Thyroid gland (tissue), 4 donors: ENCODE results near the gene KMT2B. TPM values are rescaled to one million over a fixed set of nuclear protein-coding genes. Genes with fewer than 3 reads are reported as not detected.
A peak's percentile ranks its signal among the peaks of the same experiment; 100 is the strongest.

Experiments used
- DNase-seq, 2 donors: peaks; one replicate each; pipeline ENCODE4 v3.0.0-alpha.2; 2019
- H3K27ac ChIP-seq, 3 donors: fragments of 200-600 bp; sonication (generic); 1 replicate in 2 of 3; 2 replicates in 1 of 3; pipeline ENCODE4 v1.5.1; 2016 to 2019; ENCODE audit warnings: mild to moderate bottlenecking in 1 of 3, moderate library complexity in 1 of 3
- H3K27me3 ChIP-seq: fragments of 200-600 bp; sonication (generic); one replicate; pipeline ENCODE4 v1.5.1; 2019
- H3K36me3 ChIP-seq, 2 donors: fragments of 200-600 bp; sonication (generic); one replicate each; pipeline ENCODE4 v1.5.1; 2016 to 2019
- H3K4me1 ChIP-seq, 2 donors: fragments of 200-600 bp; sonication (generic); one replicate each; pipeline ENCODE4 v1.5.1; 2017 to 2019
- H3K4me3 ChIP-seq, 3 donors: fragments of 200-600 bp; sonication (generic); replicated peaks in 1 of 3; 1 replicate in 2 of 3; 2 replicates in 1 of 3; pipeline ENCODE4 v1.5.1; 2016; ENCODE audit warnings: mild to moderate bottlenecking in 1 of 3
- H3K9me3 ChIP-seq: fragments of 200-600 bp; sonication (generic); one replicate; pipeline ENCODE4 v1.5.1; 2017
- POLR2A ChIP-seq, 2 donors: fragments of 450-650 bp; IDR thresholded peaks; one replicate each; pipeline ENCODE4 v1.6.1; 2017; ENCODE audit warnings: antibody characterized with exemption in 2 of 2, mild to moderate bottlenecking in 2 of 2, moderate library complexity in 1 of 2
- WGBS, 2 donors: methylation state at CpG; one replicate each; pipeline ENCODE4 v1.1.5; 2017; 5-methylcytosine and 5-hydroxymethylcytosine counted together
- intact Hi-C: fragments of 100-400 bp; cut with DNase I; formaldehyde crosslinking; loops from one replicate; pipeline ENCODE4 v1.15.1; 2023
- total RNA-seq, 4 donors: library from RNA; depleted of rRNA; stranded (reverse); fragments of >200 nt; gene quantifications; one replicate each; pipeline ENCODE4 v1.2.3, GENCODE V29; 2016
- TF ChIP-seq, protein P1 (sequence below), 6 experiments: fragments of 200-600 bp in 3 of 6; fragments of 450-650 bp in 3 of 6; sonication (generic) in 3 of 6; IDR thresholded peaks; one replicate each; pipeline ENCODE4 v1.5.1; 2016 to 2019; ENCODE audit warnings: antibody characterized with exemption in 6 of 6, mild to moderate bottlenecking in 2 of 6, inconsistent platforms in 1 of 6, moderate library complexity in 1 of 6

The KMT2B gene
- total RNA-seq, 4 donors from 2014 or later: 12.4 to 29.4 (median 19.7) TPM

GRCh38 chr19:35740423-35741202, 22.8 kb downstream of the KMT2B start:
- Histone ChIP-seq H3K4me3 (peak overlapping the region in 2 of 3 donors; percentile 45 to 73), H3K4me1 (peaks cover 20 to 24% of the 10 kb centered on the region in 2 donors), H3K27ac (peak overlapping the region; percentile 25 to 48 (median 29)), H3K36me3 (peaks cover 21 to 27% of the 10 kb centered on the region in 2 donors), H3K27me3 (no peaks in the 10 kb centered on the region), H3K9me3 (no peaks in the 10 kb centered on the region)
- intact Hi-C loops: no loop called here
- DNase-seq: peak; percentile 99
- TF ChIP-seq, protein P1, sequence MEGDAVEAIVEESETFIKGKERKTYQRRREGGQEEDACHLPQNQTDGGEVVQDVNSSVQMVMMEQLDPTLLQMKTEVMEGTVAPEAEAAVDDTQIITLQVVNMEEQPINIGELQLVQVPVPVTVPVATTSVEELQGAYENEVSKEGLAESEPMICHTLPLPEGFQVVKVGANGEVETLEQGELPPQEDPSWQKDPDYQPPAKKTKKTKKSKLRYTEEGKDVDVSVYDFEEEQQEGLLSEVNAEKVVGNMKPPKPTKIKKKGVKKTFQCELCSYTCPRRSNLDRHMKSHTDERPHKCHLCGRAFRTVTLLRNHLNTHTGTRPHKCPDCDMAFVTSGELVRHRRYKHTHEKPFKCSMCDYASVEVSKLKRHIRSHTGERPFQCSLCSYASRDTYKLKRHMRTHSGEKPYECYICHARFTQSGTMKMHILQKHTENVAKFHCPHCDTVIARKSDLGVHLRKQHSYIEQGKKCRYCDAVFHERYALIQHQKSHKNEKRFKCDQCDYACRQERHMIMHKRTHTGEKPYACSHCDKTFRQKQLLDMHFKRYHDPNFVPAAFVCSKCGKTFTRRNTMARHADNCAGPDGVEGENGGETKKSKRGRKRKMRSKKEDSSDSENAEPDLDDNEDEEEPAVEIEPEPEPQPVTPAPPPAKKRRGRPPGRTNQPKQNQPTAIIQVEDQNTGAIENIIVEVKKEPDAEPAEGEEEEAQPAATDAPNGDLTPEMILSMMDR (IDR thresholded peaks at IDR 0.05): no peak
- TF ChIP-seq POLR2A (IDR thresholded peaks at IDR 0.05): no peak
- 1 to 2% methylated on average over 27 to 47 of the region's 63 CpGs for WGBS, 2 donors

DNA sequence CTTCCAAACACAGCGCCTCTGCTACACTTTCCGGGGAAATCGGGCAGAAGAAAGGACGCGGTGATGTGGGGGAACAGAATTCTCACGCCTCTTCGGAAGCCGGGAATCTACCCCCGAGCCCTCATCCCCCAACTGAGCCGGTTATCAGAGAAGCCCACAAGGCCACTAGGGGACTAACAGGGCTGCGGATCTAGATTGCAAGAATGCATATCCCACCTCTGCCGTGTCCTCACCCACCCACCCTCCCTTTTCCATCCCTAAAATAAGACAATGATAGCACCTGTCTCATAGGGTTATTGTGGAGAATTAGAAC, 23.4 kb downstream of the KMT2B start:
- Histone ChIP-seq H3K36me3 (peaks cover 18 to 26% of the 10 kb centered on the region in 2 donors), H3K4me1 (peaks cover 24 to 28% of the 10 kb centered on the region in 2 donors), H3K9me3 (no peaks in the 10 kb centered on the region), H3K27ac (peak overlapping the region in 2 of 3 donors; percentile 25 to 46), H3K4me3 (peak overlapping the region in 1 of 3 donors; percentile 45), H3K27me3 (no peaks in the 10 kb centered on the region)
- TF ChIP-seq POLR2A (IDR thresholded peaks at IDR 0.05): no peak
- TF ChIP-seq, protein P1 (IDR thresholded peaks at IDR 0.05): no peak
- intact Hi-C loops: no loop called here
- DNase-seq: no peak
- WGBS, 2 donors: 9 to 10% methylated on average over 12 of the region's 12 CpGs

- Histone ChIP-seq H3K27me3 (no peaks in the 10 kb centered on the region), H3K36me3 (peaks cover 12 to 17% of the 10 kb centered on the region in 2 donors), H3K27ac (no peak within 1 kb of the TSS), H3K4me3 (no peak within 1 kb of the TSS), H3K9me3 (no peaks in the 10 kb centered on the region), H3K4me1 (peaks cover 29 to 36% of the 10 kb centered on the region in 2 donors)
- DNase-seq: peak in 1 of 2 donors; percentile 9
- intact Hi-C loops: no loop called here
- TF ChIP-seq POLR2A (IDR thresholded peaks at IDR 0.05): no peak
- 75 to 95% methylated on average over 9 of the region's 9 CpGs for WGBS, 2 donors
Observed at GRCh38 chr19:35742121-35742724, 24.4 kb downstream of the KMT2B start, which contains the start of gene IGFLR1. Gene IGFLR1, minus strand, starts transcription at chr19:35742452. Its CDS starts 1,272 bp downstream, at chr19:35741180.

DNA sequence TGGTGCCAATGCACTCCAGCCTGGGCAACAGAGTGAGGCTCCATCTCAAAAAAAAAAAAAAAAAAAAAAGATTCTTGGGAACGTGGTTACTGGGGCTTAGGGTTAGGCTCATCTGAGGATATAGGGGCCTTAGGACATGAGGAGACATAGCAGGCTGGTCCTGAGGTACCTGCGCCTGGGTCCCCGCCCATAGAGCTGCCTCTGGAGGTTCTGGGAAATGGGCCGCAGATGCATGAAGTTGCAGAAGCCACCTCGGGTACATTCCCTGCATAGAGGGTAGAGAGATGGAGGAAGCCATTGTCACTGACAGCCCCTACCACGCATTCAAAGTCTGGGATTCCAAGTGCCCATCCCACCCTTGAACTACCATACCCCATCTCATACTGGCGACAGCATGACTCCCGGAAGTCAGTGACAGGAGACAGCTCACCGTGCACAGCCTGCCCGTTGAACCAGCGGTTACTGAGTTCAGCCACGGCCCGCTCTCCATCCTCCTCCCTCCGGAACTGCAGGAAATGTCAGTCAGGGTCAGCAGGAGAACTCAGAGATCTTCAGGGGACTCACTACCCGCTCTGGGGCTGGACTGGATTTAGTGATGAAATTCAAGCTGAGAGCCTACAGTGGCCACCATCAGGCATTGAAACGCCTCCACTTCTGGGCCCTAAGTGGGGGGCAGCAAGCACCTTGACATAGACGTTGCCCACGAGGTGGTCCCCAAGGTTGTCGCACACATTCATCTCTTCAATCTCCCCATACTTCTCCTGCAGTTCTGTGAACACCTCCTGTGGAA, 26.0 kb downstream of the KMT2B start:
- no peak for DNase-seq
- H3K4me3 ChIP-seq: peak overlapping the region in 1 of 3 donors; percentile 78
- intact Hi-C loops: no loop called here
- no peaks in the 10 kb centered on the region for H3K27me3 ChIP-seq
- peaks cover 0 to 5% of the 10 kb centered on the region in 2 donors for H3K36me3 ChIP-seq
- 83 to 94% methylated on average over 14 to 19 of the region's 19 CpGs for WGBS, 2 donors
- TF ChIP-seq, protein P1 (IDR thresholded peaks at IDR 0.05): no peak
- no peak for TF ChIP-seq POLR2A (IDR thresholded peaks at IDR 0.05)
- H3K4me1 ChIP-seq: peaks cover 32 to 40% of the 10 kb centered on the region in 2 donors
- H3K9me3 ChIP-seq: no peaks in the 10 kb centered on the region
- H3K27ac ChIP-seq: no peak overlapping the region
